Caco-2 (cell line): ENCODE data around the gene COL5A1. TPM values are rescaled to one million over a fixed set of nuclear protein-coding genes. Genes with fewer than 3 reads are reported as not detected.

Source experiments
- BruUV-seq: library from RNA; stranded (reverse); fragments of 400-500 nt; replicated peaks from 2 replicates; lab custom pipeline; 2021; lab: Mats Ljungman, UMichigan
- CTCF ChIA-PET: fragments of 300-600 bp; sonication (Branson Sonifier 250); formaldehyde crosslinking; loops from one replicate; lab custom pipeline; 2022; ENCODE audit warnings: antibody characterized with exemption; lab: Charles Lee
- POLR2A ChIA-PET: fragments of 300-600 bp; sonication (Branson Sonifier 250); formaldehyde crosslinking; loops from one replicate; lab custom pipeline; 2022; ENCODE audit warnings: antibody characterized with exemption; lab: Charles Lee
- DNase-seq, 2 experiments: peaks; one replicate each; pipeline versions ENCODE4 v3.0.0 to v3.0.0-alpha.2; 2020 to 2022
- H3K27me3 ChIP-seq: replicated peaks from 2 replicates; pipeline ENCODE4 v1.6.0; 2011; ENCODE audit warnings: low read length; ENCODE audit not compliant: control insufficient read depth, insufficient read depth
- H3K36me3 ChIP-seq: 2 replicates; pipeline ENCODE4 v1.5.1; 2011; ENCODE audit warnings: low read length; ENCODE audit not compliant: control insufficient read depth, insufficient read depth
- H3K4me1 ChIP-seq: fragments of 250-450 bp; sonication (Bioruptor Pico); 2 replicates; pipeline ENCODE4 v1.5.1; 2020; ENCODE audit warnings: mild to moderate bottlenecking
- H3K4me3 ChIP-seq: 2 replicates; pipeline ENCODE4 v1.5.1; 2011; ENCODE audit warnings: low read depth, mild to moderate bottlenecking, control low read depth, low read length
- H3K9me3 ChIP-seq: fragments of 250-450 bp; sonication (Bioruptor Pico); 2 replicates; pipeline ENCODE4 v1.5.1; 2020; ENCODE audit warnings: mild to moderate bottlenecking, moderate library complexity
- H3K27ac Mint-ChIP-seq: one replicate; pipeline ENCODE4 v1.8.0; 2022; ENCODE audit warnings: mixed read lengths; ENCODE audit not compliant: unreplicated experiment
- H3K27me3 Mint-ChIP-seq: one replicate; pipeline ENCODE4 v1.8.0; 2022; ENCODE audit warnings: mixed read lengths; ENCODE audit not compliant: insufficient read depth, unreplicated experiment
- H3K36me3 Mint-ChIP-seq: one replicate; pipeline ENCODE4 v1.8.0; 2022; ENCODE audit warnings: mild to moderate bottlenecking, mixed read lengths; ENCODE audit not compliant: insufficient read depth, unreplicated experiment
- H3K4me1 Mint-ChIP-seq: one replicate; pipeline ENCODE4 v1.8.0; 2022; ENCODE audit warnings: low read depth, mixed read lengths; ENCODE audit not compliant: unreplicated experiment
- H3K4me3 Mint-ChIP-seq: one replicate; pipeline ENCODE4 v1.8.0; 2022; ENCODE audit warnings: mild to moderate bottlenecking, moderate library complexity, mixed read lengths; ENCODE audit not compliant: unreplicated experiment
- H3K9me3 Mint-ChIP-seq: one replicate; pipeline ENCODE4 v1.8.0; 2022; ENCODE audit warnings: mixed read lengths; ENCODE audit not compliant: unreplicated experiment
- CTCF ChIP-seq, 2 experiments: fragments of 200-600 bp in 1 of 2; IDR thresholded peaks; 1 replicate in 1 of 2; 2 replicates in 1 of 2; pipeline versions ENCODE4 v1.5.1 to v1.8.0; 2011 to 2022; ENCODE audit warnings: antibody characterized with exemption in 1 of 2, control low read depth in 1 of 2, inconsistent platforms in 1 of 2, low read depth in 1 of 2, low read length in 1 of 2, mild to moderate bottlenecking in 1 of 2, moderate library complexity in 1 of 2; ENCODE audit not compliant: insufficient read depth in 1 of 2, severe bottlenecking in 1 of 2, unreplicated experiment in 1 of 2
- intact Hi-C: fragments of 100-400 bp; cut with micrococcal nuclease; formaldehyde crosslinking; loops from one replicate; pipeline ENCODE4 v1.10.0; 2022; ENCODE audit not compliant: unreplicated experiment
- total RNA-seq: library from RNA; stranded (reverse); gene quantifications from 2 replicates; pipeline ENCODE4 v1.2.3, GENCODE V29; 2022

The COL5A1 gene
- total RNA-seq, 1 experiment from 2014 or later: 4.8 TPM

GRCh38 chr9:134811673-134812342, 170.2 kb downstream of the COL5A1 start:
- Mint-ChIP-seq H3K4me1 (no peaks in the 10 kb centered on the region), H3K27ac (no peak overlapping the region), H3K27me3 (no peaks in the 10 kb centered on the region), H3K36me3 (no peaks in the 10 kb centered on the region), H3K9me3 (no peaks in the 10 kb centered on the region), H3K4me3 (no peak overlapping the region)
- no peak for DNase-seq
- CTCF ChIA-PET: no interaction called here
- POLR2A ChIA-PET: no interaction called here
- H3K27me3 ChIP-seq: no peaks in the 10 kb centered on the region
- H3K36me3 ChIP-seq: no peaks in the 10 kb centered on the region
- BruUV-seq: no TSS peak
- H3K9me3 ChIP-seq: no peaks in the 10 kb centered on the region
- TF ChIP-seq CTCF (IDR thresholded peaks at IDR 0.05; ENCODE audit: insufficient read depth in 1 of 2, low read depth in 1 of 2, low read length in 1 of 2, severe bottlenecking in 1 of 2, unreplicated experiment in 1 of 2): no peak
- intact Hi-C loops: no loop called here
- H3K4me1 ChIP-seq: no peaks in the 10 kb centered on the region
- no peak overlapping the region for H3K4me3 ChIP-seq

GRCh38 chr9:134812343-134812673, 170.7 kb downstream of the COL5A1 start:
- intact Hi-C loops: no loop called here
- POLR2A ChIA-PET: no interaction called here
- H3K27me3 ChIP-seq: no peaks in the 10 kb centered on the region
- no peaks in the 10 kb centered on the region for H3K27me3 Mint-ChIP-seq
- no peaks in the 10 kb centered on the region for H3K36me3 Mint-ChIP-seq
- no peaks in the 10 kb centered on the region for H3K36me3 ChIP-seq
- no peak overlapping the region for H3K4me3 Mint-ChIP-seq
- no TSS peak for BruUV-seq
- TF ChIP-seq CTCF (IDR thresholded peaks at IDR 0.05; ENCODE audit: insufficient read depth in 1 of 2, low read depth in 1 of 2, low read length in 1 of 2, severe bottlenecking in 1 of 2, unreplicated experiment in 1 of 2): no peak
- H3K4me1 ChIP-seq: no peaks in the 10 kb centered on the region
- H3K9me3 Mint-ChIP-seq: no peaks in the 10 kb centered on the region
- H3K4me3 ChIP-seq: no peak overlapping the region
- DNase-seq: no peak
- CTCF ChIA-PET: no interaction called here
- H3K4me1 Mint-ChIP-seq: no peaks in the 10 kb centered on the region
- no peaks in the 10 kb centered on the region for H3K9me3 ChIP-seq
- H3K27ac Mint-ChIP-seq: no peak overlapping the region

GRCh38 chr9:134813841-134814240, 172.2 kb downstream of the COL5A1 start:
- H3K4me1 Mint-ChIP-seq: no peaks in the 10 kb centered on the region
- TF ChIP-seq CTCF (IDR thresholded peaks at IDR 0.05; ENCODE audit: insufficient read depth in 1 of 2, low read depth in 1 of 2, low read length in 1 of 2, severe bottlenecking in 1 of 2, unreplicated experiment in 1 of 2): no peak
- H3K4me3 Mint-ChIP-seq: no peak overlapping the region
- DNase-seq: no peak
- H3K4me3 ChIP-seq: no peak overlapping the region
- no peaks in the 10 kb centered on the region for H3K27me3 Mint-ChIP-seq
- H3K36me3 ChIP-seq: no peaks in the 10 kb centered on the region
- intact Hi-C loops: no loop called here
- H3K27me3 ChIP-seq: no peaks in the 10 kb centered on the region
- no peaks in the 10 kb centered on the region for H3K36me3 Mint-ChIP-seq
- CTCF ChIA-PET: no interaction called here
- BruUV-seq: no TSS peak
- POLR2A ChIA-PET: no interaction called here
- H3K9me3 ChIP-seq: no peaks in the 10 kb centered on the region
- no peak overlapping the region for H3K27ac Mint-ChIP-seq
- H3K9me3 Mint-ChIP-seq: no peaks in the 10 kb centered on the region
- no peaks in the 10 kb centered on the region for H3K4me1 ChIP-seq
